ENCODE data around the gene ASTL. TPM values are rescaled to one million over a fixed set of nuclear protein-coding genes. Genes with fewer than 3 reads are reported as not detected.
A peak's percentile ranks its signal among the peaks of the same experiment; 100 is the strongest.
"Not testable (repeated sequence)": the region's sequence is repeated elsewhere in the genome, so short reads cannot be mapped to it uniquely, and the experiment has no call there.

The ASTL gene
- total RNA-seq, 1 donor from 2014 or later, result not detected

DNA sequence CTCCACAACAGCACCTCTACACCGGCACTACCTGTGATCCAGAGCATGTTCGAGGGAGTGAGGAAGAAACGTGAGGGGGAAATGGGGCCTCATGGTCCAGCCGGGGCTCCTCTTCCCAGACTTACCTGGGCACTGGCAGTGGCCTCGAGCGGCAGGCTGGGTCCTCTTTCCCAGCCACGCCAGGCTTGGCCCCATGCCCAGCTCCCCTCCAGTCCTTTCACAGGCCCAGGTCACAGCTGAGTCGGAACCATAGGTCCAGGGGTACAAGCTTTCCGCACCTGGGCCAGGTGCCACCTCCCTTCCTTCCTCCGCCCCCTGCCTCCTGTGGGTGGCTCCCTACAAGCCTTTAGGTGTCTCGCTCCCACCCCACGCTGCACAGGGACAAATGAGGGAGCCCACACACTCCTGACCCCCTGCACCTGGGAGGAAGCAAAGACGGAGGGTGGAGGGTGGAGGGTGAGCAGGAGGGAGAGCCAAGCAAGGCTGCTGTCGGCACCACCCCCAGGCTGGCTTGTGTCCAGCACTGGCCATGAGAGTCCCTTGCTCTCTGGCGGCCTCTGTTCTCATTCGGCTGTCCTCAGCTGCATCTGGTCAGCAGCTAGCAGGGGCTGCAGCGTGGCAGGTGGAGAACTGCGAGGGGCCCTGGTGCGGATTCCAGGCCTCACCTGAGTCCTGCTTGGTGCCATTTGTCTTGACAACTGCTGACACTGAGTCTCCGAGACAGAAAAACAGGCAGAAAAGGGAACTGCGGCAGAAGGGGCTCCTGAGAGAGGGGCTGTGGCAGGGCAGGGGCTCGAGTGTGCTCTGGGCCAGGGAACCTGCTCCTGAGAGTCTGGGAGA is 48.7 kb downstream of the ASTL start:
- Mint-ChIP-seq H3K36me3 (ENCODE audit: unreplicated experiment) (no peaks in the 10 kb centered on the region), H3K4me3 (ENCODE audit: unreplicated experiment) (no peak overlapping the region), H3K9me3 (ENCODE audit: unreplicated experiment) (no peaks in the 10 kb centered on the region), H3K4me1 (ENCODE audit: unreplicated experiment) (peaks cover 8% of the 10 kb centered on the region), H3K27me3 (ENCODE audit: unreplicated experiment) (peaks cover 27% of the 10 kb centered on the region), H3K27ac (ENCODE audit: unreplicated experiment) (no peak overlapping the region)
- DNase-seq (ENCODE audit: extremely low spot score, unreplicated experiment), result peak; percentile 83
- no peak for TF ChIP-seq CTCF (IDR thresholded peaks at IDR 0.05)

DNA sequence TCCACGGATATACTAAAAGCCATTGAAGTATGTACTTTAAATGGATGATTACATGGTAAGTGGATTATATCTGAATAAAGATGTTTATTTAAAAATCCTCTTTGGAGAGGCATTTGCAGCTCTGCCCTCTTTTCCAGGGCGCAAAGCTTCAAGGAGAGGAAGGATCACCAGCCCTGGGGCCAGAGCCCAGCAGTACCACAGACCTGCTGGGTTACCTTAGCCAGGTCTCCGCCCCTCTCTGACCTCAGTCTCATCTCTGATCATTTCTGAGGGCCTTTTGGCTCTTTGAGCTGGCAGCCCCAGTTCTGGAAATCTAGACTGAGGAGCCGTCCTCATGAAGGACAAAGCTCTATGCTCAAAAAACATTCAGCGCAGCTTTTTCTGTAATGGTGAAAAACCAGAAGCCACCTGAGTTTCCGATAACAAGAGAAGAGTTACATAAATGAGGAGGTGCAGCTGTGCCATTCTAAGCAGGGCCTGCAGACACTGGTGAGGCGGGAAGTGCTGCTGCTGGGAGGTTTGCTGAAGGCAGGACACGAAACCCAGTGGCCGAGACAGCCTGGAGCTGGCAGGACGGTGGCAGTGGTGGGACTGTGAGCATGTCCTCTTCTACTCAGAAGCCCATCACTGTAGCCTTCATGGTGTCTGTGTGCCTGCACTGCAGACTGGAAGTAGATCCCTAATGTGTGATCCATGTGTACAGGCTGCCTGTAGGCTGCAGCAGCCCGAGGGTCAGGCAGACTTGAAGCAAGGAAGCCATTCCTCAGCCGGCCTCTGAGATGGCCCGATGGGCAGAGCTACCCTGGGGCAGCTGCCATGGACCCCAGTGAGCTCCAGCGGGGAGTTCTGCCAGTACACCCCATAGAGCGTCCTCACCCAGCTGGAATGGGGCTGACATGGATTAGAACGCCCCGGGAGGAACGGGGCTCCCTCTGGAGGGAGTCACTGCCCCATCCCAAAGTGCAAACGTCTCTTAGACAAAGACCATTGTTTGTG is 49.7 kb downstream of the ASTL start:
- H3K36me3 Mint-ChIP-seq (ENCODE audit: unreplicated experiment), result no peaks in the 10 kb centered on the region
- H3K4me3 Mint-ChIP-seq (ENCODE audit: unreplicated experiment), result no peak overlapping the region
- H3K27ac Mint-ChIP-seq (ENCODE audit: unreplicated experiment), result no peak overlapping the region
- no peaks in the 10 kb centered on the region for H3K9me3 Mint-ChIP-seq (ENCODE audit: unreplicated experiment)
- peaks cover 8% of the 10 kb centered on the region for H3K4me1 Mint-ChIP-seq (ENCODE audit: unreplicated experiment)
- peak; percentile 75 for DNase-seq (ENCODE audit: extremely low spot score, unreplicated experiment)
- no peak for TF ChIP-seq CTCF (IDR thresholded peaks at IDR 0.05)
- peaks cover 20% of the 10 kb centered on the region for H3K27me3 Mint-ChIP-seq (ENCODE audit: unreplicated experiment)

- peaks cover 3% of the 10 kb centered on the region for H3K4me1 Mint-ChIP-seq (ENCODE audit: unreplicated experiment)
- DNase-seq (ENCODE audit: extremely low spot score, unreplicated experiment), result no peak
- peaks cover 19% of the 10 kb centered on the region for H3K27me3 Mint-ChIP-seq (ENCODE audit: unreplicated experiment)
- H3K4me3 Mint-ChIP-seq (ENCODE audit: unreplicated experiment), result no peak overlapping the region
- no peaks in the 10 kb centered on the region for H3K36me3 Mint-ChIP-seq (ENCODE audit: unreplicated experiment)
- H3K27ac Mint-ChIP-seq (ENCODE audit: unreplicated experiment), result no peak overlapping the region
- no peaks in the 10 kb centered on the region for H3K9me3 Mint-ChIP-seq (ENCODE audit: unreplicated experiment)
- no peak for TF ChIP-seq CTCF (IDR thresholded peaks at IDR 0.05)
Observed at GRCh38 chr2:96087130-96087529, 51.2 kb downstream of the ASTL start.

GRCh38 chr2:96085541-96086355 is 52.6 kb downstream of the ASTL start:
- Mint-ChIP-seq H3K9me3 (ENCODE audit: unreplicated experiment) (peaks cover under 1% of the 10 kb centered on the region), H3K27me3 (ENCODE audit: unreplicated experiment) (peaks cover 27% of the 10 kb centered on the region), H3K4me1 (ENCODE audit: unreplicated experiment) (no peaks in the 10 kb centered on the region), H3K4me3 (ENCODE audit: unreplicated experiment) (no peak overlapping the region), H3K36me3 (ENCODE audit: unreplicated experiment) (no peaks in the 10 kb centered on the region), H3K27ac (ENCODE audit: unreplicated experiment) (no peak overlapping the region)
- peak; percentile 73 for DNase-seq (ENCODE audit: extremely low spot score, unreplicated experiment)
- TF ChIP-seq CTCF (IDR thresholded peaks at IDR 0.05), result no peak

DNA sequence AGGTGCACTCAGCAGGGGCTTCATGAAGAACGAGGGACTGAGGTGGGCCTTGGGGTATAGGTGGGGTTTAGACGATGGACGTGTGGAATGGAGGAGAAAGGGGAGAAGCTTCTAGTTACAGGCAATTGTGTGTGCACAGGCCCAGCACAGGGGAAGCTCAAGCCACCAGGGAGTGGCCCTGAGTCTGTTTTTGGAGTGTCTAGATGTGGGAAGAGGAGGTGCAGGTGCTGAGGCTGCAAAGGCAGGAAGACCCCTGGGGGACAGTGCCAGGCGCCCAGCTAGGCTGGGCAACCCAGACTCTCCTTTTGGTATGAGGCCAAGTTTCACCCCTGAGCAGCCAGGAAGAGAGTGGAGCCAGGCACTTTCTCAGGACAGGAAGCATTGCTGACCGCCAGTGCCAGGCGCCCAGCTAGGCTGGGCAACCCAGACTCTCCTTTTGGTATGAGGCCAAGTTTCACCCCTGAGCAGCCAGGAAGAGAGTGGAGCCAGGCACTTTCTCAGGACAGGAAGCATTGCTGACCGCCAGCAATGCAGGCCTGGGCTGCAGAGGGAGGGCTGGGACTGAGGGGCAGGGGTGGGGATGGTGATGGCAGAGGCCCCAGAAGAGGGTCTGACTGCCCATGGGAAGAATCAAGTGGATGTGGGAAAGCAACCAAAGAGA is 53.3 kb downstream of the ASTL start:
- H3K4me1 Mint-ChIP-seq (ENCODE audit: unreplicated experiment); H3K36me3 Mint-ChIP-seq (ENCODE audit: unreplicated experiment); DNase-seq (ENCODE audit: extremely low spot score, unreplicated experiment); H3K27ac Mint-ChIP-seq (ENCODE audit: unreplicated experiment); H3K4me3 Mint-ChIP-seq (ENCODE audit: unreplicated experiment); H3K9me3 Mint-ChIP-seq (ENCODE audit: unreplicated experiment): not testable (repeated sequence)
- peaks cover 35% of the 10 kb centered on the region for H3K27me3 Mint-ChIP-seq (ENCODE audit: unreplicated experiment)

Measured in osteocyte (in vitro differentiated cells).